GM10847 (cell line): ENCODE results near the gene ABCC5.

ENCODE experiments used
- POLR2A ChIP-seq: IDR thresholded peaks from 2 replicates; pipeline ENCODE4 v1.6.1; 2011; ENCODE audit not compliant: insufficient read length; ENCODE audit errors: extremely low read depth

The ABCC5 gene

DNA sequence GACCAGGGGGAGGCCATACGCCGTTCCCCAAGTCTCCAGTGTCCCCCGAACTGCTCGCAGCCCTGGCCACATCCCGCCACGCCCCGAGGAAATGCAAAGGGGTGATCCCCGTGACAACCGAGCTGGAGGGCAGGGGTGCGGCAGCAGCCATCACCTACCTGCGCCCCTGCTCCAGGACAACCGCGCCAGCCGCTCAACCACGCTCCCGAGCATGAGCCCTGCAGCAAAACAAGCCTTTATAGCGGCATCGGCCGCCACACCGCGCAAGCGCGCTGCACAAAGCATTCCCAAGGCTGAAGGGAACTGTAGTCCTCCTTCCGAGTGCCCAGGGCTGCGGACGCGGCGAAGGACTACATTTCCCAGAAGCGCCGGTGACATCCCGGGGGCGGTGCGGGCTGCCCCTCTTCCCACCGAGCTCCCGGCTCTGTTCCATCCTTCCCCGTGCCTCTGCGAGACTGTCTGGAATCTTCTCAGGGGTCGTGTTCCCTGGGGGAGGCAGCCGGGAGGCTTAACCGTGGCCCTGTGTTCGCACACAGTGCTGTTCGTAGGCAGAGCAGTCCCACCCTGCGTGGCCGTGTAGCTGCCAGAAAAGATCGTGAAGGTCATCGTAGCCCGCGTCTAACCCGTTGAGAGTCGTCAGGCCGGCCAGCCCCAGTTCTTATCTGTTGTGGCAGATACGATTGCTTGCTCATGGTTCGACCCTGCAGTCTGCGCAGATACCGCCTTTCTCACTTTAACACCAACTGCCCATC, at the start of gene ABCC5:
Gene ABCC5, minus strand, starts transcription at position 213 of the 752 bp plus-strand sequence. CDS start 3,492 bp downstream, outside the sequence.
- TF ChIP-seq POLR2A: peak; percentile 38

DNA sequence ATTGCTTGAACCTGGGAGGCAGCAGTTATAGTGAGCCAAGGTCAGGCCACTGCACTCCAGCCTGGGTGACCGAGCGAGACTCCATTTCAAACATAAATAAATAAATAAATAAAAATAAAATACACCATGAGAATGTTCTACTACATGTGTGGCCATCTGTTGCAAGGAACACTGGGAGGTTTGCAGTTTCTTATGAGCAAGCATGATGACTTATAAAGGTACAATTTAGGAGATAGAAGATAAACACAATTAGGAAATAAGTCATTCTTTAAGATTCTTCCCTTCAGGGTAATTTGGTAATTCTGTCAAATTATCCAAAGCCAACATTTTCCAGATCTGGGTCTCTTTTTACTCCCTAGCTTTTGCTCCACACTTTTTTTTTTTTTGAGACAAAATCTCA, 48.5 kb upstream of the ABCC5 start:
- TF ChIP-seq POLR2A: no peak

DNA sequence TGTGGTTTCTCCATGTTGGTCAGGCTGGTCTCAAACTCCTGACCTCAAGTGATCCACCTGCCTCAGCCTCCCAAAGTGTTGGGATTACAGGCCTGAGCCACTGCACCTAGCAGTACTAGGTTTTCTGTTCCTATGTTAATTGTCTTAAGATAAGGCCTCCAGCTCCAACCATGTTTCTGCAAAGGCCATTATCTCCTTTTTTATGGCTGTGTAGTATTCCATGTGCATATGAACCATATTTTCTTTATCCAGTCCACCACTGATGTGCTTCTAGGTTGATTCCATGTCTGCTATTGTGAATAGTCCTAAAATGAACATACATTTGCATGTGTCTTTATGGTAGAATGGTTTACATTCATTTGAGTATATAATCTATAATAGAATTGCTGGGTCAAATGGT, 45.0 kb upstream of the ABCC5 start:
- TF ChIP-seq POLR2A: no peak

DNA sequence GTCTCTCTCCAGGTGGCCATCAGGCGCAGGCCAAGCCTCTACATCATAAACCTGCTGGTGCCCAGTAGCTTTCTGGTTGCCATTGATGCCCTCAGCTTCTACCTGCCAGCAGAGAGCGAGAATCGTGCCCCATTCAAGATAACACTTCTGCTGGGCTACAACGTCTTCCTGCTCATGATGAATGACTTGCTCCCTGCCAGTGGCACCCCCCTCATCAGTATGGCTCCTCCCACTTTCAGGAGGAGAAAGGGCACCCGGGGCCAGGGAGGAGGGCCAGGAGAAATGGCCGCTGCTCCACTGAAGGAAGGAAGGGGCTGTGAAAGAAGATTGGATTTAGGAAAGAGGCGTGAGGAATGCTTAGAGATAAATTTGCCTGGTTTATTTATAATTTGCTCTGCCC, 41.7 kb upstream of the ABCC5 start:
- no peak for TF ChIP-seq POLR2A

DNA sequence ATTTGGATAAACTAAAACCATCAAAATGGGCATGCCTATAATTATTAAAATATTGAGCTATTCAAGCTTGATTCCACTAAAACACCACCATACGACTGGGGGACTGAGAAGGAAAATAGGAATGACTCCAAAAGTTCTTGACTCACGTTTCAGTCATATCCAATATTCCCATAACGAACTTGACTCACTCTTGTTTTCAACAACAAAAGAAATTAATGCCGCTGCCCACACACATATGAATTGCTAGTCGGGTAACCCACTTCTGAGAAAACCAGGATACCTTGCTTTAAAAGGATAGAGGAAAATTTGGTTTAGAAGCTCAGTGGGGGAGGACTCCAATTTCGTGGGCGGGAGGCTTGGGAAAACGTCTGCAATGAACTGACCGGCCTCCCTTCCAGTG, 40.3 kb upstream of the ABCC5 start:
- TF ChIP-seq POLR2A: no peak

DNA sequence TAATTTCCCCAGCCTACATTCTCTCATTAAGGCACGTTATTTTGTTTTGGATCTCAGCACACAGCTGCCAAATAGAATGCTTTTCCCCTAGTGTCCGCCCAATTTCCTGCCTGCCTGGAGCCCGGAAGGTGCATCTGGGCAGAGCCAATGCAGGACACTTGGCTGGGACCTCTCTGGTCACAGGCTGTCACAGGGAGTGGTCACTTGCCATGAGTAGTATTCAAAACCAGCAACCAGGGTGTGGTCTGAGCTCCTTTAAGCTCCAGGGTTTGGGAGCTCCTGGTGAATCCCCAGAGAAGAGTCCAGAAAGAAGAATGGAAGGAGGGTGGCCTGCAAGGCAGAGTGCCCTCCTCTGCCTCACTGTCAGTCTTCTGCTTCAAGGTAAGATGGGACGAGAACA, 35.1 kb upstream of the ABCC5 start, which contains the start of gene HTR3C:
Gene HTR3C, plus strand, starts transcription at position 281 of the 400 bp plus-strand sequence. Its CDS starts 34 bp downstream, at position 315.
- TF ChIP-seq POLR2A: no peak

DNA sequence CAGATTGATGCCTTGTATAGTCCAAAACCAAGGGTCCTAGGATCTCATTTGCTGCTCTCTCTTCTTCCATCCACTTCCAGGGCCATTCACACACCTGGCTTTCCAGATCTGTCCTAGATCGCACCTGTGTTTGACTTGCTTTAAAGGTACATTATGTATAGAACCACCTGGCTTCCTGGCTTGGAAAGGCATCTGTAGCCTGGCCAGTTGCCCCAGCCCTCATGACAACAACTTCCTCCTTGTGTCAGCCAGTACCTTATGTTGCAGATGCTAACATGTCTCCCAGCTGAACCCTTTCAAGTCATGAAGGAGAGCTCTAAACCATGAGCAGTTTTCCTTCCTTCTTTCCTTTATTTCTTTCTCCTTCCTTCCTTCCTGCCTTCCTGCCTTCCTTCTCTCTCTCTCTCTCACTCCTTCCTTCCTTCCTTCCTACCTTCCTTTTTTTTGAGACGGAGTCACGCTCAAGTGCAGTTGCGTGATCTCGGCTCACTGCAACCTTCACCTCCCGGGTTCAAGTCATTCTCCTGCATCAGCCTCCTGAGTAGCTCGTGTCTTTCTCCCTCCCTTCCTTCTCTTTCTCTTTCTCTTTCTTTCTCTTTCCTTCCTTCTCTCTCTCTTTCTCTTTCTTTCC, 32.6 kb upstream of the ABCC5 start:
- TF ChIP-seq POLR2A: no peak

- no peak for TF ChIP-seq POLR2A
Measured at GRCh38 chr3:184045995-184046394, 28.3 kb upstream of the ABCC5 start.

DNA sequence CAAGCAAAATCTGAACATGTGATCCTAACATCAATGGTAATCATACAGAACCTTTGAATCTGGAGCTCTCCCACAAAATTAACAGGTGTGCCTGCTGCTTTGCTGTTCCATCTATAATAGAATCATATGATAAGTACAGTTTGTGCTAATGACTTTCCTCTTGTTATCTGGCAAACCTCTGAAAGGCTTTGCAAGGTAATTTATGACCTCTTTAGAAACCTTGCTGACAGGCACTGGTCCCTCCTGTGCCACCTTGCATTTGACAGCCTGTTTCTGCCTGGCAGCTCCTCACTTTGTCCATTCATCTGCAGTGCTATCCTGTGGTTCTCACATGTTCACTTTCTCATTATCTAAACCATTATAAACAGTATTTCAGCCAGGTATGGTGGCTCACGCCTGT, 24.9 kb upstream of the ABCC5 start:
- TF ChIP-seq POLR2A: no peak

DNA sequence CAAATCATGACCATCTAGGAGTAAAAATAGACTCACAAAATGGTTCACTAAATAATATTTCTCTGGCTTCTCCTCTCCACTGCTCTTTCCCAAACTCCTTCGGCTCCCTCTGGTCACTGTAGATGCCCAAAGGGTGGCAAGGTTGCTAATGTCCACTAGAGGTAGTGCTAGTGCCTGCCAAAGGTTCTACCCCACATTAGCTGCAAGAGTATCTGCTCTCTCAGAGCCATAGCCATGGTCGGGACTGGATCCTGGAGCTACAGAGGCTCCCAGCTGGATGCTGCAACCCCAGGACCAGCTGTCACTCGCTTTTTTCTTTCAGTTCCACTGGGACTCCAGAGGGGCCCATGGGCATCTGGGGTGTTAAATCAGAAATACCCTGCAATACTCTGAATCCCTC, 22.3 kb upstream of the ABCC5 start:
- TF ChIP-seq POLR2A: no peak

- no peak for TF ChIP-seq POLR2A
Measured at GRCh38 chr3:184039414-184039813, 21.7 kb upstream of the ABCC5 start.

DNA sequence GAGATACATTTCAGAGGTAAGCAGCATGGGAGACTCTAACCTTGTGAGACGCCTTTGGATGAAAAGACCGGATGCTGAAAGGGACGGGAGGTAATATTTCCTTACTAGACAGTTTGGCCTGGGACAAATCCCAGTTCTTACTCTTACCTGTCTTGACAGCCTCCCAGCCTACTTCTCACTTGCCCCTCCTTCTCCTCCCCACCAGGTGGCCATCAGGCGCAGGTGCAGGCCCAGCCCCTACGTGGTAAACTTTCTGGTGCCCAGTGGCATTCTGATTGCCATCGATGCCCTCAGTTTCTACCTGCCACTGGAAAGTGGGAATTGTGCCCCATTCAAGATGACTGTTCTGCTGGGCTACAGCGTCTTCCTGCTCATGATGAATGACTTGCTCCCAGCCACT, 20.1 kb upstream of the ABCC5 start:
- no peak for TF ChIP-seq POLR2A

DNA sequence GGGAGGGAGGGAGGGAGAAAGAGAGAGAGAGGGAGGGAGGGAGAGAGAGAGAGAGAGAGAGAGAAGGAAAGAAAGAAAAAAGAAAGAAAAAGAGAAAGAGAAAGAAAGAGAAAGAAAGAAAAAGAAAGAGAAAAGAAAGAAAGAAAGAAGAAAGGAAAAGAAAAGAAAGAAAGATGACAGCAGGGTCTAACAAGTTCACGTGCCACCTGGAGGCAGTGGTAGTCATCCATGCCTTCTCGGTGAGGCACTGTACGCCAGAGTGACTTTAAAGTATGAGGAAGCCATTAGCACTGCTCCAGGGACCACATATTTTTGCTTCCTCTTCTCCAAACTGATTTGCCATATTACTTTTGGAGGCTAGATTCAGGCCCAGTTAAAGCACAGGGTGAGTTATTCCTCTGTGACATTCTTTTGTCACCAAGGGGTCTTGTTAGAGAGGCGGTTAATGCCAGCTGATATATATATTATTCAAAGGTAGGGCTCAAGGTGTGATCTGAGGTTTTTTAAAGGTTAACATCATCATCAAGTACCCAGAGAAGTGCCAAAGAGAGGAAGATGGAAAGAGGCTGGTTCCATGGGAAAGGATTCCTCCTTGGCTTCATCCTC, 13.6 kb upstream of the ABCC5 start, which contains the start of gene HTR3D:
Gene HTR3D, plus strand, starts transcription at position 556 of the 606 bp plus-strand sequence. Its CDS starts 0 bp downstream, at position 556.
- TF ChIP-seq POLR2A: no peak

- no peak for TF ChIP-seq POLR2A
Measured at GRCh38 chr3:184030536-184030935, 12.9 kb upstream of the ABCC5 start.

DNA sequence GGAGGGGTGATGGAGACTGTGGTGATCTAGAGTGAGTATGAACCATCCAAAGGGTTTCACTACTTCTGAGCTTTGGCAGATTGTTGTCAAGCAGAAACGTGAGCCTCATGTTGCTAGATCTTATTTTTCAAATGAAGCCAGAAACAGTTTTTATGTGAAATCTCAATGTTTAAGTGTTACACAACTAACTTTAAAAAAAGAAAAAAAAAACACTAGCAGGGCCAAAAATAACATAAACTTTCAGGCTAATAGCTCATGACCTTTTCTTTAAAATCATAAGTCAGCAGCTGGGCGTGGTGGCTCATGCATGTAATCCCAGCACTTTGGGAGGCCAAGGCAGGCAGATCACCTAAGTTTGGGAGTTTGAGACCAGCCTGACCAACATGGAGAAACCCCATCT, 11.8 kb upstream of the ABCC5 start:
- TF ChIP-seq POLR2A: no peak

DNA sequence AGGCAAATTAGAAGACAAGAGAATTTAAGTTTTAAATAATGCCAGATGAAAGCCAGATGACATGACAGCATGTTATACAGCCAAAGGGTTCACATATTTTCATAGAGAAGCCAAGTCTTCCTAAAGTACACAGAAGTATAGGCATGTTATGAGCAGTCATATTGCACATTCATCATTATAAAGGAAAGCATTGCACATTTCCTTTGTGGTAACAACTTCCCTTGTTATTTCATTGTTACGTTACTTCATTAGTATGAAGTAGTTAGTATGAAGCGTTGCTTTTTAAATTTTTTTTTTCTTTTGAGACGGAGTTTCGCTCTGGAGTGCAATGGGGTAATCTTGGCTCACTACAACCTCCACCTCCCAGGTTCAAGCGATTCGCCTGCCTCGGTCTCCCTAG, 4.6 kb upstream of the ABCC5 start:
- no peak for TF ChIP-seq POLR2A
